ENCODE data around the gene MEIS2.

The MEIS2 gene

GRCh38 chr15:36940219-36940618 is 160.1 kb downstream of the MEIS2 start:
- no peak overlapping the region for H3K4me3 ChIP-seq (ENCODE audit: control insufficient read depth, low read depth, low read length)
- DNase-seq (ENCODE audit: low read depth), result no peak
- TF ChIP-seq, protein P1, sequence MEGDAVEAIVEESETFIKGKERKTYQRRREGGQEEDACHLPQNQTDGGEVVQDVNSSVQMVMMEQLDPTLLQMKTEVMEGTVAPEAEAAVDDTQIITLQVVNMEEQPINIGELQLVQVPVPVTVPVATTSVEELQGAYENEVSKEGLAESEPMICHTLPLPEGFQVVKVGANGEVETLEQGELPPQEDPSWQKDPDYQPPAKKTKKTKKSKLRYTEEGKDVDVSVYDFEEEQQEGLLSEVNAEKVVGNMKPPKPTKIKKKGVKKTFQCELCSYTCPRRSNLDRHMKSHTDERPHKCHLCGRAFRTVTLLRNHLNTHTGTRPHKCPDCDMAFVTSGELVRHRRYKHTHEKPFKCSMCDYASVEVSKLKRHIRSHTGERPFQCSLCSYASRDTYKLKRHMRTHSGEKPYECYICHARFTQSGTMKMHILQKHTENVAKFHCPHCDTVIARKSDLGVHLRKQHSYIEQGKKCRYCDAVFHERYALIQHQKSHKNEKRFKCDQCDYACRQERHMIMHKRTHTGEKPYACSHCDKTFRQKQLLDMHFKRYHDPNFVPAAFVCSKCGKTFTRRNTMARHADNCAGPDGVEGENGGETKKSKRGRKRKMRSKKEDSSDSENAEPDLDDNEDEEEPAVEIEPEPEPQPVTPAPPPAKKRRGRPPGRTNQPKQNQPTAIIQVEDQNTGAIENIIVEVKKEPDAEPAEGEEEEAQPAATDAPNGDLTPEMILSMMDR (conservative IDR thresholded peaks at IDR 0.05; ENCODE audit: control insufficient read depth, insufficient read depth, low read depth, low read length), result no peak

- H3K4me3 ChIP-seq (ENCODE audit: control insufficient read depth, low read depth, low read length), result no peak overlapping the region
- no peak for DNase-seq (ENCODE audit: low read depth)
- TF ChIP-seq, protein P1 (conservative IDR thresholded peaks at IDR 0.05; ENCODE audit: control insufficient read depth, insufficient read depth, low read depth, low read length), result no peak
Observed at GRCh38 chr15:36938764-36939163, 161.6 kb downstream of the MEIS2 start.

GRCh38 chr15:36938131-36938530 is 162.2 kb downstream of the MEIS2 start:
- no peak for DNase-seq (ENCODE audit: low read depth)
- TF ChIP-seq, protein P1 (conservative IDR thresholded peaks at IDR 0.05; ENCODE audit: control insufficient read depth, insufficient read depth, low read depth, low read length), result no peak
- H3K4me3 ChIP-seq (ENCODE audit: control insufficient read depth, low read depth, low read length), result no peak overlapping the region

GRCh38 chr15:36936613-36937012 is 163.7 kb downstream of the MEIS2 start:
- peak; percentile 27 for DNase-seq (ENCODE audit: low read depth)
- TF ChIP-seq, protein P1 (conservative IDR thresholded peaks at IDR 0.05; ENCODE audit: control insufficient read depth, insufficient read depth, low read depth, low read length), result no peak
- no peak overlapping the region for H3K4me3 ChIP-seq (ENCODE audit: control insufficient read depth, low read depth, low read length)

DNA sequence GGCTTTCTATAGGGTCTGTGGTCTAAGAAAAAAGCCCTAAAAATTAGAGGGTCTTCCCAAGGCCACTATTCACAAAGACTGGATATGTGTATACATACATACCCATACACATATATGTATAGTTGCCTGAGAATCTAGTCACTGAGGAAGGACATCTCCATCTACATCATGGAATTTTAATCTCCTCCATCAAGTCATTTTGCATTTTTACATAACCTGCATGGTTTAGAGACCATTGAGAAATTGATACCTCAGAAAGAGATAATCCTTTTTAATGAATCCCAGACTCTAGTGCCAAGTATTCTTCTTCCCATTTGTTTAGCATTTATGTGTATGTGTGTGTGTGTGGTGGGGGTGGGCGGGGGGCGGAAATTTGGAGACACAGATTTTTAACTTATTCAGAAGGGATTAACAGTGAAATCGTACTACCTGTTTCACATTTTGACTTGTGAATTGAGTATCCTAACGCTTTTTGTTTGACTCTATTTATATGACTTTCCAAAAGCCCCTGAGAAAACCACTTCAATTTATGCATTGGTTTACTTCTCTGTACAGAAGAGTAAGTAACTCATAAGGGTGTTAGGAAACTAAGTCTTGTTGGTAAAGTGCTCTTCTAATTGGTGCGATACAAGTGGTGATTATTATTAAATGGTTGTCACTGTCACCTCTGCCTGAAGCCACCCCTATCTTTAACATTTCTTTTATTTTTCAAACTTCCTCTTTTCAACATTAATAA is 166.9 kb downstream of the MEIS2 start:
- H3K4me3 ChIP-seq (ENCODE audit: control insufficient read depth, low read depth, low read length), result no peak overlapping the region
- DNase-seq (ENCODE audit: low read depth), result no peak
- TF ChIP-seq, protein P1 (conservative IDR thresholded peaks at IDR 0.05; ENCODE audit: control insufficient read depth, insufficient read depth, low read depth, low read length), result no peak

DNA sequence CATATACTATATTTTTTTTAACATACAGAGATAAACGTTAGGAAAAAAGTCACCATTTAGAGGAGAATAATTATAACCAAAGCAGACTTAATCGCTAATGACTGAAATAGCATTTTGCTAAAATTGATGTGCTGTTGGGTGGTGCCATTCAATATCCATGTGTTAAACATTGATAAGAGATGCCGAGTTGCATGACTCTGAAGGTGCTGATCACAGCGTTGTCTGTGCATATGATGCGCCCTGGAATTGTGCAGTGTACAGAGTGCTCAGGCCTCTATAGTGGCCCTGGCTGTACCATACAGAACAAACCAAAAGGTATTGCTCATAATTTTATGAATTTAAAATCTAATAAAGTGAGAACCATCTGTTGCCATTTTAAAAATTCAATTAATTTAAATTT is 168.3 kb downstream of the MEIS2 start:
- TF ChIP-seq, protein P1 (conservative IDR thresholded peaks at IDR 0.05; ENCODE audit: control insufficient read depth, insufficient read depth, low read depth, low read length), result no peak
- no peak for DNase-seq (ENCODE audit: low read depth)
- no peak overlapping the region for H3K4me3 ChIP-seq (ENCODE audit: control insufficient read depth, low read depth, low read length)
